Left lung (tissue), 10 donors: Measurements from ENCODE around the gene IFTAP. TPM values are rescaled to one million over a fixed set of nuclear protein-coding genes. Genes with fewer than 3 reads are reported as not detected.

Source experiments
- ATAC-seq: fragments of 200-7000 bp; cut with Tn5 transposase; one replicate; pipeline ENCODE4 v1.9.1; 2020; ENCODE audit warnings: moderate library complexity
- DNase-seq, 4 donors: peaks; one replicate each; pipeline ENCODE4 v3.0.0-alpha.2; 2013 to 2020
- H3K27ac ChIP-seq, 2 donors: fragments of 200-600 bp; sonication (generic) in 1 of 2; one replicate each; pipeline versions ENCODE4 v1.5.0 to v1.8.0; 2020 to 2021
- H3K27me3 ChIP-seq, 2 donors: fragments of 200-600 bp; sonication (generic) in 1 of 2; one replicate each; pipeline versions ENCODE4 v1.5.0 to v1.8.0; 2020 to 2021
- H3K36me3 ChIP-seq, 2 donors: fragments of 200-600 bp; sonication (generic) in 1 of 2; one replicate each; pipeline versions ENCODE4 v1.5.0 to v1.8.0; 2020 to 2021
- H3K4me1 ChIP-seq, 2 donors: fragments of 200-600 bp; one replicate each; pipeline ENCODE4 v1.8.0; 2021
- H3K4me3 ChIP-seq, 2 donors: fragments of 200-600 bp; sonication (generic) in 1 of 2; one replicate each; pipeline versions ENCODE4 v1.5.0 to v1.8.0; 2020 to 2021; ENCODE audit warnings: mild to moderate bottlenecking in 1 of 2
- H3K9me3 ChIP-seq, 2 donors: fragments of 200-600 bp; sonication (generic) in 1 of 2; one replicate each; pipeline versions ENCODE4 v1.5.0 to v1.8.0; 2020 to 2021
- intact Hi-C, 2 donors: fragments of 100-400 bp; cut with DNase I; formaldehyde crosslinking; loops; one replicate each; pipeline versions ENCODE4 v1.11.2 to v1.14.2; 2022
- polyA plus RNA-seq, 6 donors: library from polyadenylated mRNA; unstranded; fragments of 120-200 nt; gene quantifications; one replicate each; pipeline ENCODE4 v1.2.1, GENCODE V29; 2013; ENCODE audit not compliant: insufficient read length in 6 of 6
- total RNA-seq, 2 donors: library from RNA; stranded (reverse); fragmentation: NEBNext Ultra II Directional; extraction: Animal tissue kit (Norgen Biotek cat#: 25700); gene quantifications; one replicate each; pipeline ENCODE4 v1.2.1, GENCODE V29; 2021
- TF ChIP-seq, protein P1 (sequence below), 2 donors: fragments of 200-600 bp; sonication (generic) in 1 of 2; IDR thresholded peaks; one replicate each; pipeline versions ENCODE4 v1.5.0 to v1.8.0; 2021; ENCODE audit warnings: antibody characterized with exemption in 2 of 2
- donor health status: DM: no; HTN: yes; CAD: no.
- donor health status: DM: no; HTN: no; CAD: no.

Gene IFTAP
- total and polyA plus RNA-seq, 8 donors: 11.8 to 53.9 (median 48.4) TPM

DNA sequence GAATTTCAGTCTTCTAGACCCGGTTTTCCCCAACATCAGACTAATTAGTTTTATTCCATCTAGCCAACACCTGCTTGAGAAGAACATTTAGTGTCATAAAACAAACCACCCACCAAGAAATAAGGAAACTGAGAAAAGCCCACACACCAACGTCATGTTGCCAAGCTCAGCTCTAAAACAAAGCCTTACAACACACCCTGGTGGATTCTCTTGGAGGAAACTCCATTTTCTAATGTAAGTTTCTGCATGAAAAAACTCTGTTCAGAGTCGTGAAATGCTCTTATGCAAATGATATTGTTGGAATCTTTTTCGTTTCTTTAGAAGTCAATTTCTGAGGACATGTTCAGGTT, 108.7 kb downstream of the IFTAP start:
- H3K27me3 ChIP-seq: no peaks in the 10 kb centered on the region
- intact Hi-C loops: loop anchor here in 1 of 2 donors (5.0 kb wide), 1 partner anchor 44 kb away; no protein-coding TSS in a partner anchor
- H3K9me3 ChIP-seq: no peaks in the 10 kb centered on the region
- TF ChIP-seq, protein P1, sequence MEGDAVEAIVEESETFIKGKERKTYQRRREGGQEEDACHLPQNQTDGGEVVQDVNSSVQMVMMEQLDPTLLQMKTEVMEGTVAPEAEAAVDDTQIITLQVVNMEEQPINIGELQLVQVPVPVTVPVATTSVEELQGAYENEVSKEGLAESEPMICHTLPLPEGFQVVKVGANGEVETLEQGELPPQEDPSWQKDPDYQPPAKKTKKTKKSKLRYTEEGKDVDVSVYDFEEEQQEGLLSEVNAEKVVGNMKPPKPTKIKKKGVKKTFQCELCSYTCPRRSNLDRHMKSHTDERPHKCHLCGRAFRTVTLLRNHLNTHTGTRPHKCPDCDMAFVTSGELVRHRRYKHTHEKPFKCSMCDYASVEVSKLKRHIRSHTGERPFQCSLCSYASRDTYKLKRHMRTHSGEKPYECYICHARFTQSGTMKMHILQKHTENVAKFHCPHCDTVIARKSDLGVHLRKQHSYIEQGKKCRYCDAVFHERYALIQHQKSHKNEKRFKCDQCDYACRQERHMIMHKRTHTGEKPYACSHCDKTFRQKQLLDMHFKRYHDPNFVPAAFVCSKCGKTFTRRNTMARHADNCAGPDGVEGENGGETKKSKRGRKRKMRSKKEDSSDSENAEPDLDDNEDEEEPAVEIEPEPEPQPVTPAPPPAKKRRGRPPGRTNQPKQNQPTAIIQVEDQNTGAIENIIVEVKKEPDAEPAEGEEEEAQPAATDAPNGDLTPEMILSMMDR (IDR thresholded peaks at IDR 0.05): no peak
- no peaks in the 10 kb centered on the region for H3K36me3 ChIP-seq
- H3K4me3 ChIP-seq: no peak overlapping the region
- no peak for ATAC-seq
- DNase-seq: no peak
- no peak overlapping the region for H3K27ac ChIP-seq
- H3K4me1 ChIP-seq: no peaks in the 10 kb centered on the region

Other genes starting within 250 kb of the IFTAP start
- gene TRAF6, start 84.2 kb upstream of the IFTAP start, total RNA-seq: 10 to 100 TPM; 11.3 to 12.4 TPM
- 10 to 100 TPM; 13.5 to 17.0 (median 14.8) TPM for gene TRAF6, start 84.2 kb upstream of the IFTAP start, polyA plus RNA-seq
- gene RAG1, start 26.5 kb upstream of the IFTAP start, total RNA-seq: 1 to 10 TPM in 1 of 2 donors, under 1 TPM in 1; 0.50 to 1.4 TPM
- 1 to 10 TPM; 1.4 to 2.0 (median 1.7) TPM for gene RAG1, start 26.5 kb upstream of the IFTAP start, polyA plus RNA-seq
- not detected for gene RAG2, start 3.7 kb downstream of the IFTAP start, total RNA-seq
- under 1 TPM; 0.15 to 0.80 (median 0.38) TPM for gene RAG2, start 3.7 kb downstream of the IFTAP start, polyA plus RNA-seq